ENCODE results near the gene MRPL30.
A peak's percentile ranks its signal among the peaks of the same experiment; 100 is the strongest.

MRPL30 gene

GRCh38 chr2:99159594-99159993 lies 21.4 kb upstream of the MRPL30 start:
- Histone ChIP-seq H3K4me3 (ENCODE audit: insufficient read length, low read depth) (no peak overlapping the region), H3K9me3 (ENCODE audit: insufficient read depth, low read length) (no peaks in the 10 kb centered on the region), H3K9ac (ENCODE audit: insufficient read length, low read depth) (no peak overlapping the region), H3K4me1 (ENCODE audit: insufficient read depth, insufficient read length) (no peaks in the 10 kb centered on the region), H3K36me3 (ENCODE audit: insufficient read depth, insufficient read length, low read length) (peaks cover 38% of the 10 kb centered on the region), H3K27me3 (ENCODE audit: insufficient read depth, insufficient read length) (no peaks in the 10 kb centered on the region)
- no peak for TF ChIP-seq SUZ12 (IDR thresholded peaks at IDR 0.05; ENCODE audit: extremely low read depth, insufficient read depth, insufficient read length)
- no peak for TF ChIP-seq YY1 (IDR thresholded peaks at IDR 0.05; ENCODE audit: insufficient read depth, insufficient read length)
- TF ChIP-seq ZNF274 (IDR thresholded peaks at IDR 0.05; ENCODE audit: low read depth, low read length) = no peak
- no peak for DNase-seq (ENCODE audit: low read depth, low spot score)

- DNase-seq (ENCODE audit: low read depth, low spot score) = no peak
- no peak overlapping the region for H3K9ac ChIP-seq (ENCODE audit: insufficient read length, low read depth)
- H3K4me3 ChIP-seq (ENCODE audit: insufficient read length, low read depth) = no peak overlapping the region
- H3K9me3 ChIP-seq (ENCODE audit: insufficient read depth, low read length) = no peaks in the 10 kb centered on the region
- no peaks in the 10 kb centered on the region for H3K27me3 ChIP-seq (ENCODE audit: insufficient read depth, insufficient read length)
- H3K36me3 ChIP-seq (ENCODE audit: insufficient read depth, insufficient read length, low read length) = peaks cover 66% of the 10 kb centered on the region
- no peaks in the 10 kb centered on the region for H3K4me1 ChIP-seq (ENCODE audit: insufficient read depth, insufficient read length)
- TF ChIP-seq ZNF274 (IDR thresholded peaks at IDR 0.05; ENCODE audit: low read depth, low read length) (no peak), SUZ12 (IDR thresholded peaks at IDR 0.05; ENCODE audit: extremely low read depth, insufficient read depth, insufficient read length) (no peak), YY1 (IDR thresholded peaks at IDR 0.05; ENCODE audit: insufficient read depth, insufficient read length) (no peak)
Observed at GRCh38 chr2:99166218-99166617, 14.8 kb upstream of the MRPL30 start.

- TF ChIP-seq SUZ12 (IDR thresholded peaks at IDR 0.05; ENCODE audit: extremely low read depth, insufficient read depth, insufficient read length) = no peak
- TF ChIP-seq YY1 (IDR thresholded peaks at IDR 0.05; ENCODE audit: insufficient read depth, insufficient read length) = no peak
- TF ChIP-seq ZNF274 (IDR thresholded peaks at IDR 0.05; ENCODE audit: low read depth, low read length) = no peak
- Histone ChIP-seq H3K9me3 (ENCODE audit: insufficient read depth, low read length) (no peaks in the 10 kb centered on the region), H3K9ac (ENCODE audit: insufficient read length, low read depth) (no peak overlapping the region), H3K4me1 (ENCODE audit: insufficient read depth, insufficient read length) (no peaks in the 10 kb centered on the region), H3K36me3 (ENCODE audit: insufficient read depth, insufficient read length, low read length) (peaks cover 85% of the 10 kb centered on the region), H3K27me3 (ENCODE audit: insufficient read depth, insufficient read length) (no peaks in the 10 kb centered on the region), H3K4me3 (ENCODE audit: insufficient read length, low read depth) (no peak overlapping the region)
- no peak for DNase-seq (ENCODE audit: low read depth, low spot score)
Observed at GRCh38 chr2:99169534-99169933, 11.4 kb upstream of the MRPL30 start.

- no peak overlapping the region for H3K9ac ChIP-seq (ENCODE audit: insufficient read length, low read depth)
- no peaks in the 10 kb centered on the region for H3K9me3 ChIP-seq (ENCODE audit: insufficient read depth, low read length)
- no peaks in the 10 kb centered on the region for H3K27me3 ChIP-seq (ENCODE audit: insufficient read depth, insufficient read length)
- H3K36me3 ChIP-seq (ENCODE audit: insufficient read depth, insufficient read length, low read length) = peaks cover 69% of the 10 kb centered on the region
- H3K4me3 ChIP-seq (ENCODE audit: insufficient read length, low read depth) = no peak overlapping the region
- no peak for DNase-seq (ENCODE audit: low read depth, low spot score)
- TF ChIP-seq ZNF274 (IDR thresholded peaks at IDR 0.05; ENCODE audit: low read depth, low read length) (no peak), SUZ12 (IDR thresholded peaks at IDR 0.05; ENCODE audit: extremely low read depth, insufficient read depth, insufficient read length) (no peak), YY1 (IDR thresholded peaks at IDR 0.05; ENCODE audit: insufficient read depth, insufficient read length) (no peak)
- no peaks in the 10 kb centered on the region for H3K4me1 ChIP-seq (ENCODE audit: insufficient read depth, insufficient read length)
Observed at GRCh38 chr2:99171377-99172140, 9.4 kb upstream of the MRPL30 start.

- TF ChIP-seq ZNF274 (IDR thresholded peaks at IDR 0.05; ENCODE audit: low read depth, low read length) (no peak), YY1 (IDR thresholded peaks at IDR 0.05; ENCODE audit: insufficient read depth, insufficient read length) (no peak), SUZ12 (IDR thresholded peaks at IDR 0.05; ENCODE audit: extremely low read depth, insufficient read depth, insufficient read length) (no peak)
- H3K36me3 ChIP-seq (ENCODE audit: insufficient read depth, insufficient read length, low read length) = peaks cover 31% of the 10 kb centered on the region
- DNase-seq (ENCODE audit: low read depth, low spot score) = no peak
- peak overlapping the region; percentile 84 for H3K4me3 ChIP-seq (ENCODE audit: insufficient read length, low read depth)
- no peaks in the 10 kb centered on the region for H3K27me3 ChIP-seq (ENCODE audit: insufficient read depth, insufficient read length)
- H3K9me3 ChIP-seq (ENCODE audit: insufficient read depth, low read length) = no peaks in the 10 kb centered on the region
- H3K4me1 ChIP-seq (ENCODE audit: insufficient read depth, insufficient read length) = no peaks in the 10 kb centered on the region
- H3K9ac ChIP-seq (ENCODE audit: insufficient read length, low read depth) = peak overlapping the region; percentile 93
Observed at GRCh38 chr2:99181624-99182000, 628 bp downstream of the MRPL30 start.

- Histone ChIP-seq H3K27me3 (ENCODE audit: insufficient read depth, insufficient read length) (no peaks in the 10 kb centered on the region), H3K9me3 (ENCODE audit: insufficient read depth, low read length) (no peaks in the 10 kb centered on the region), H3K4me1 (ENCODE audit: insufficient read depth, insufficient read length) (no peaks in the 10 kb centered on the region), H3K4me3 (ENCODE audit: insufficient read length, low read depth) (no peak overlapping the region), H3K36me3 (ENCODE audit: insufficient read depth, insufficient read length, low read length) (peaks cover 33% of the 10 kb centered on the region), H3K9ac (ENCODE audit: insufficient read length, low read depth) (no peak overlapping the region)
- TF ChIP-seq ZNF274 (IDR thresholded peaks at IDR 0.05; ENCODE audit: low read depth, low read length) = no peak
- no peak for TF ChIP-seq SUZ12 (IDR thresholded peaks at IDR 0.05; ENCODE audit: extremely low read depth, insufficient read depth, insufficient read length)
- TF ChIP-seq YY1 (IDR thresholded peaks at IDR 0.05; ENCODE audit: insufficient read depth, insufficient read length) = no peak
- no peak for DNase-seq (ENCODE audit: low read depth, low spot score)
Observed at GRCh38 chr2:99183025-99183424, 2.0 kb downstream of the MRPL30 start.

- H3K9ac ChIP-seq (ENCODE audit: insufficient read length, low read depth) = no peak overlapping the region
Observed at GRCh38 chr2:99184811-99185210, 3.8 kb downstream of the MRPL30 start.

More at GRCh38 chr2:99184811-99185210, 3.8 kb downstream of the MRPL30 start:
- no peak for DNase-seq (ENCODE audit: low read depth, low spot score)
- Histone ChIP-seq H3K4me1 (ENCODE audit: insufficient read depth, insufficient read length) (no peaks in the 10 kb centered on the region), H3K27me3 (ENCODE audit: insufficient read depth, insufficient read length) (no peaks in the 10 kb centered on the region), H3K4me3 (ENCODE audit: insufficient read length, low read depth) (no peak overlapping the region), H3K36me3 (ENCODE audit: insufficient read depth, insufficient read length, low read length) (peaks cover 38% of the 10 kb centered on the region), H3K9me3 (ENCODE audit: insufficient read depth, low read length) (no peaks in the 10 kb centered on the region)
- TF ChIP-seq YY1 (IDR thresholded peaks at IDR 0.05; ENCODE audit: insufficient read depth, insufficient read length) (no peak), SUZ12 (IDR thresholded peaks at IDR 0.05; ENCODE audit: extremely low read depth, insufficient read depth, insufficient read length) (no peak), ZNF274 (IDR thresholded peaks at IDR 0.05; ENCODE audit: low read depth, low read length) (no peak)

All from NT2/D1 (cell line).